Activated CD4-positive, alpha-beta T cell treated with anti-CD3 and anti-CD28 coated beads, Interleukin-2, Interleukin-6, amounts not matched to agents 100 ng/mL and 50 ng/mL, durations not matched to agents 16 hours and 8 hours (primary cell): ENCODE results near the gene HMG20A.

ENCODE experiments used
- DNase-seq: peaks from one replicate; pipeline ENCODE4 v3.0.0-alpha.2; 2020

HMG20A gene

DNA sequence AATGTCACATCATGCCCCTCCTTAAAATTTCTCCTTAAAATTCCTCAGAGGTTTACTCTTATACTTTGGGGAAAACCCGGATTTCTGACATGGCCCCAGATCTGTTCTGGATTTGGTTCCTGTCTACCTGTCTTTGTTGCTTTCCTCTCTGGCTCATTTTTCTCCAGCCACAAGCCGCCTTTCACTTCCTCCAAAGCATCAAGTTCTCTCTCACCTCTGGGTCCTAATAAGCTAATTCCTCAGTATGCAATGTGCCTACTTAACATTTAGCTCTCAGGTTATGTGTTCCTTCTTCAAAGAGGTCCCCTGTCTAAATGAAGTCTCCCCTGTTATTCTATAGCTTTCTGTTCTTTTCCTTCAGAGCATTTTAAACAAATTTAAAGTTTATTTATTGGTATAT, 16.1 kb downstream of the HMG20A start:
- no peak for DNase-seq

- DNase-seq = no peak
These were observed 16.6 kb downstream of the HMG20A start for GRCh38 chr15:77437264-77437663.

- DNase-seq = peak; percentile 13
These were observed 19.8 kb downstream of the HMG20A start for GRCh38 chr15:77440378-77440999.

GRCh38 chr15:77446840-77447390, 26.2 kb downstream of the HMG20A start:
- DNase-seq = no peak

DNA sequence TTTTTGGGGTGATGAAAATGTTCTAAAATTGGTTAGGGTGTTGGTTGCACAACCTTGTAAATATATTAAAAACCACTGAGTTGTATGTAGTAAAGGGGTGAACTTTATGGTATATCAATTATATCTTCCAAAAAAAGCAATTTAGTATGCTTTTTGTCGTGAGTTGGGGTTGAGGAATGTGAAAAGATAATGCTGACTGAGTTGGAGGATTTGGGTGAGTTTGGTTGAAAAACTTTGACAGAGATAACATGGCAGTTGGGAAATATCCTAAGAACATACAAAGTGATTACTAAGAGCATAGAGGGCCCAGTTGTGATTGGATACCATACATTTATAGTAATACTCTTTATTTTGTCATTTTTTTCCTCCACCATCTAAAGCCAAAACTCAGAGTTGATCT, 33.6 kb downstream of the HMG20A start:
- DNase-seq = no peak

GRCh38 chr15:77454951-77455350, 34.3 kb downstream of the HMG20A start:
- no peak for DNase-seq

DNA sequence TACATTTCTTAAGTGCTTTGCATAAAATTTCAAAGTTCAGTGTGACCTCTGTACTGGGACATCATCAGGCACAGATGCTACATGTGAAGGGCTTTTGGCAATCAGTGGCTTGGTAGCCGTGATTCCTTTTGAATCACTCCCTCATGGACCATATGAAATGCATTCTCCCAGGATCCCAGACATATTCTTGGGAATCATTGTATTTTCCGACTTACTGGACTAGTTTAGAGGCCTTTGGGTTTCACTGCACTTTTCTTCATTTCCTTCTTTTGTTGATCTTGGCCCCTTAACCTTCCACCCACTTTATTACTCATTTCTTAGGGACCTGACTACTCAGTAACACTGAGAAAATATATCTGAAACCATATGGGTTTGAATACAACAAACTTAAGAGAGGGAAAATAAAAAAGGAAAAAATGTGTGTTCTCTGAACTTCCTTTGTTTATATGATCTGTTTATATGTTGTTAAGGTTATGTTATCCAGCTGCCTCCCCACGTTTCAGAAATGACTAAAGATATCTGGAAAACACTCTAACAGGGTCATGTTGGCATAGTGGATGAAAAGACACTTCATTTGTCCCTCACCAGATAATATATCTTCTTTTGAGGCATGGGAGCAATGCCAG, 35.1 kb downstream of the HMG20A start:
- no peak for DNase-seq

GRCh38 chr15:77456746-77457145, 36.1 kb downstream of the HMG20A start:
- no peak for DNase-seq

- peak; percentile 39 for DNase-seq
These were observed 36.7 kb downstream of the HMG20A start for GRCh38 chr15:77457191-77457904.

- no peak for DNase-seq
These were observed 37.2 kb downstream of the HMG20A start for GRCh38 chr15:77457905-77458265.

- no peak for DNase-seq
These were observed 38.3 kb downstream of the HMG20A start for GRCh38 chr15:77459031-77459430.

GRCh38 chr15:77461486-77461885, 40.8 kb downstream of the HMG20A start:
- DNase-seq = no peak

- DNase-seq = no peak
These were observed 43.6 kb downstream of the HMG20A start for GRCh38 chr15:77464129-77464865.

DNA sequence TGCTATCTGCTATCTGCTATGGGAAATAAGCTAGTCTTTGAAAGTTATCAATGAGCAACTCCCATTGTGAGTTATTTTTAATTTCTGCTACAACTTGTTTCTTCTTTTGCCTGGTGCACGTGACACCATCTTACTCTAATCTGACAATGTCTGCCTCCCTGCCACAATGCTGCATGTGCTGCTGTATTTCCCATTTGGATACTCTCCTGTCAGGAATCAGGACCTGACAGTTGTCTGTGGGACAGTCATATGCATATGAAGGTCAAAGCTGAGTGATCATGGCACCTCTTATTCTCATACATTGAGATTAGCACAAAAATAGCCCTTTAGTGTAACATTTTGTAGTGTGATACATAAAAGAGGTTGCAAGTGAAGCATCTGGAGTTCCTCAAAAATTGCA, 45.8 kb downstream of the HMG20A start:
- DNase-seq = no peak

GRCh38 chr15:77468896-77469295, 48.2 kb downstream of the HMG20A start:
- no peak for DNase-seq

- DNase-seq = no peak
These were observed 49.5 kb downstream of the HMG20A start for GRCh38 chr15:77470235-77470634.

DNA sequence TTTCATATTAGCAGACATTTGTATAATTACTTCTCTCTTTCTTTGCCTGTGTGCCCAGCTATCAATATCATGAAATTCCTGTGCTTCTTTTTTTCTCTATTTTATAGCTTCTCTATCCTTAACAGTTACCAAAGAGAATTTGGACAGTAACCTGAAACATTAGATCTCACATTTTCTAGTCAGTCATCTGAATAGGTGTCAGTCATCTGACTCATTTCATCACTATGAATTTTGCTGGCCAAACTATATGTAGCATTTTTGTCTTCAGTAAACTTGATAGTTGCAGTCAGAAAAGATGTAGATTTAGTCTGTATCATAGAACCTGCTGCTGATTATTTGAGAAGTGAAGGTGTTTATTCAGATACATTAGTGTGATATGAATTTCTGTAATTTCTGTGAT, 52.6 kb downstream of the HMG20A start:
- peak; percentile 13 for DNase-seq

DNA sequence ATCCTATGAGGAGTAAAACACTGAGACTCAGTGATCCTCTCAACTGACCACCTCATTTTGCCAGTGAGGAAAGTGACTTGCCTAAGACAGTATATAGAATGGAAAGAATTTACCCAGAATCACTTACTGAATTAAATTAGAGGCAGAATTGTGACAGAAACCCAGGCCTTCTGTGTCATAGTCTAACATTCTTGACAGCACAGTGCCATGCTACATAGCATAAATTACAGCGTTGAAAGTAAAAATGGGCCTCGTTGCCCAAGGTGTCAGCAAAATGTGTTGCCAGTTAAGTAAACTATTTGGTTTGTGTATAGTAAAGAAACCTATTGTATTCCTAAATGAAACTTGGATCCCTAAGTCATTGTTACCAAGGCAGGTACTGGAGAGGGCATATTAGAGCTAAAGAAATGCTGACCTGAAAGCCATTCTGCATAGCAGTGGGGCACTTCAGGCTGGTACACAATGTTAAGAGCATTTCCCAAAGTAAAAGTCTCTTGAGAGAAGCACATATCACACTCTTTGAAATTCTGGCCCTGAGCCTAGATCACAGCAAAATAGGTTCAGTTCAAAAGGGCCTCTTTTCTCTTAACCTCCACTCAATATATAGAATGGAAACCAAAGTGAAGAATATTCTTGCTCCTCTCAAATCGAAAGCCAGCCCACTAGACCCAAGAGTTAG, 53.8 kb downstream of the HMG20A start:
- no peak for DNase-seq

GRCh38 chr15:77475001-77475400, 54.3 kb downstream of the HMG20A start:
- DNase-seq = no peak

GRCh38 chr15:77475898-77476297, 55.2 kb downstream of the HMG20A start:
- no peak for DNase-seq

DNA sequence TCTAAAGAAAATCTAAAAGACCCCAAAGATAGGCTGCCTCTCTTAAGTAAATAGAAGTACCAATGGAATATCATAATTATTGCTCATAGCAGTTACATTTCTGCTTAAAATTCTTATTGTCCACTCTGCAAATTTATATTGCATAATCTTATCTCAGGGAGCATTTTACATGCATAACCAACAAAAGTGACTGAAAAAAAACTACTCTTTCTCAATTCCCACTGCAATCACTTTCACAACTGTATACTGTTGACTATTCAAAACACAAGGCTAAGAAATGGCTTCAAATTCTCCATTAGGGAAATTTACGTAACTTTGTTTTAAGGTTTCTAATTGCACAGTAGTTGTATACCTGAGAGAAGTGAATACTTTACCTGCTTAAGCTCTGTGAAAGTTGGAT, 56.3 kb downstream of the HMG20A start:
- DNase-seq = no peak

DNA sequence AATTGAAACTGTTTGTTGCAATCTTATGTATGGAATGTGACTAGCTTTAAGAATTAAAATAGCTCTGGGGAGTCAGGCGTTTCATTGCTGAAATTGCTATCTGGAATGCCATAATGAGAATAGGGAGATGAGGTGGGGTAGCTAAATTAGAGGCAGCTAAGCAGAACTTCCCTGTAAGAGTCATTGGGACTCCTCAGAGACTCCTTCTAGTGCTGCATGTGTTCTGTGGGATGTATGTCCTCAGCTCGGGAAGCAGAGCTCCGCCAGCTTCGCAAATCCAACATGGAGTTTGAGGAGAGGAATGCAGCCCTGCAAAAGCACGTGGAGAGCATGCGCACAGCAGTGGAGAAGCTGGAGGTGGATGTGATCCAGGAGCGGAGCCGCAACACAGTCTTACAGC, 57.4 kb downstream of the HMG20A start:
- no peak for DNase-seq

- peak; percentile 20 for DNase-seq
These were observed 58.3 kb downstream of the HMG20A start for GRCh38 chr15:77479015-77479414.
